Esophagus squamous epithelium (tissue), 5 donors: ENCODE data around the gene TREML4. TPM values are rescaled to one million over a fixed set of nuclear protein-coding genes. Genes with fewer than 3 reads are reported as not detected.

Source experiments
- DNase-seq: peaks from one replicate; lab custom pipeline; 2025; lab: John Stamatoyannopoulos, UW
- H3K27ac ChIP-seq, 4 donors: fragments of 200-600 bp; sonication (generic); one replicate each; pipeline ENCODE4 v1.5.1; 2016 to 2019; ENCODE audit warnings: mild to moderate bottlenecking in 1 of 4
- H3K27me3 ChIP-seq, 4 donors: fragments of 200-600 bp; sonication (generic); 1 replicate in 3 of 4; 2 replicates in 1 of 4; pipeline versions ENCODE4 v1.5.1 to v1.6.0; 2017 to 2021; ENCODE audit warnings: antibody characterized with exemption in 1 of 4
- H3K36me3 ChIP-seq, 3 donors: fragments of 200-600 bp; sonication (generic); one replicate each; pipeline ENCODE4 v1.5.1; 2016 to 2019
- H3K4me1 ChIP-seq, 3 donors: fragments of 200-600 bp; sonication (generic); one replicate each; pipeline ENCODE4 v1.5.1; 2017 to 2019
- H3K4me3 ChIP-seq, 4 donors: fragments of 200-600 bp; sonication (generic); 1 replicate in 3 of 4; 2 replicates in 1 of 4; pipeline ENCODE4 v1.5.1; 2016 to 2019; ENCODE audit warnings: mild to moderate bottlenecking in 2 of 4, moderate library complexity in 1 of 4
- H3K9me3 ChIP-seq, 3 donors: fragments of 200-600 bp; sonication (generic); one replicate each; pipeline ENCODE4 v1.5.1; 2016 to 2019
- POLR2A ChIP-seq, 4 donors: fragments of 450-650 bp; IDR thresholded peaks; one replicate each; pipeline ENCODE4 v1.6.1; 2017; ENCODE audit warnings: antibody characterized with exemption in 4 of 4, mild to moderate bottlenecking in 4 of 4, moderate library complexity in 3 of 4
- WGBS, 2 donors: methylation state at CpG; one replicate each; pipeline ENCODE4 v1.1.5; 2018; 5-methylcytosine and 5-hydroxymethylcytosine counted together
- intact Hi-C: fragments of 100-400 bp; cut with DNase I; formaldehyde crosslinking; loops from one replicate; pipeline ENCODE4 v1.15.0; 2022
- total RNA-seq, 4 donors: library from RNA; depleted of rRNA; stranded (reverse); fragments of >200 nt; gene quantifications; one replicate each; pipeline ENCODE4 v1.1.0, GENCODE V29; 2016
- TF ChIP-seq, protein P1 (sequence below), 6 experiments: fragments of 450-650 bp in 4 of 6; fragments of 200-600 bp in 2 of 6; sonication (generic) in 2 of 6; IDR thresholded peaks; one replicate each; pipeline ENCODE4 v1.5.1; 2016 to 2019; ENCODE audit warnings: antibody characterized with exemption in 6 of 6, mild to moderate bottlenecking in 4 of 6, moderate library complexity in 4 of 6
- donor health status: DM: yes; HTN: yes; CAD: no.

Gene TREML4
- total RNA-seq = not detected

DNA sequence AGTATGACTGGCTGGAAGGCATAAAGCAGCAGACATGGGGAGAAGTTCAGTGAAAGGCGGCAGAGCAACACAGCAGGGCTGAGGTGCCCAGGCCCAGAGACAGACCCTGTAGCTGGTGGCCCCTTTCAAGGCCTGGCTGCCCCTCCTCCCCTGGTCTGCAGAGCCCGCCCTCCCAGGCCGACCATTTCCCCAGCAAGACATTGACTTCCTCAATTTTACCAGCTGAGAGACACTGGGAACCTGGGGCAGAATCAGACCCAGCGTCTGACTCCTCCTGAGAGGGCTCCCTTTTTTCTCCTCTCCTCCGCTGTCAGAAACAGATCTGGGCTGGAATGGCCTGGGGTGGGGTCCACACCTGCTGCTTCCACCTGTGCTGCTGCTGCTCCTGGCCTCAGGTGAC is at the start of gene TREML4:
Gene TREML4 (plus strand): TSS at position 254 of the 400 bp plus-strand sequence. CDS start 79 bp downstream, at position 333.
- Histone ChIP-seq H3K4me1 (no peaks in the 10 kb centered on the region), H3K36me3 (no peaks in the 10 kb centered on the region), H3K9me3 (no peaks in the 10 kb centered on the region), H3K27ac (no peak within 1 kb of the TSS), H3K27me3 (peaks cover 0 to 65% (median 2%) of the 10 kb centered on the region in 4 donors), H3K4me3 (no peak within 1 kb of the TSS)
- WGBS, 2 donors = 80% methylated on average over 1 of the region's 5 CpGs; no CpG with 5 or more reads in 1 of the 2 donors
- DNase-seq = no peak
- no peak for TF ChIP-seq POLR2A (IDR thresholded peaks at IDR 0.05)
- TF ChIP-seq, protein P1, sequence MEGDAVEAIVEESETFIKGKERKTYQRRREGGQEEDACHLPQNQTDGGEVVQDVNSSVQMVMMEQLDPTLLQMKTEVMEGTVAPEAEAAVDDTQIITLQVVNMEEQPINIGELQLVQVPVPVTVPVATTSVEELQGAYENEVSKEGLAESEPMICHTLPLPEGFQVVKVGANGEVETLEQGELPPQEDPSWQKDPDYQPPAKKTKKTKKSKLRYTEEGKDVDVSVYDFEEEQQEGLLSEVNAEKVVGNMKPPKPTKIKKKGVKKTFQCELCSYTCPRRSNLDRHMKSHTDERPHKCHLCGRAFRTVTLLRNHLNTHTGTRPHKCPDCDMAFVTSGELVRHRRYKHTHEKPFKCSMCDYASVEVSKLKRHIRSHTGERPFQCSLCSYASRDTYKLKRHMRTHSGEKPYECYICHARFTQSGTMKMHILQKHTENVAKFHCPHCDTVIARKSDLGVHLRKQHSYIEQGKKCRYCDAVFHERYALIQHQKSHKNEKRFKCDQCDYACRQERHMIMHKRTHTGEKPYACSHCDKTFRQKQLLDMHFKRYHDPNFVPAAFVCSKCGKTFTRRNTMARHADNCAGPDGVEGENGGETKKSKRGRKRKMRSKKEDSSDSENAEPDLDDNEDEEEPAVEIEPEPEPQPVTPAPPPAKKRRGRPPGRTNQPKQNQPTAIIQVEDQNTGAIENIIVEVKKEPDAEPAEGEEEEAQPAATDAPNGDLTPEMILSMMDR (IDR thresholded peaks at IDR 0.05) = no peak
- intact Hi-C loops = no loop called here

DNA sequence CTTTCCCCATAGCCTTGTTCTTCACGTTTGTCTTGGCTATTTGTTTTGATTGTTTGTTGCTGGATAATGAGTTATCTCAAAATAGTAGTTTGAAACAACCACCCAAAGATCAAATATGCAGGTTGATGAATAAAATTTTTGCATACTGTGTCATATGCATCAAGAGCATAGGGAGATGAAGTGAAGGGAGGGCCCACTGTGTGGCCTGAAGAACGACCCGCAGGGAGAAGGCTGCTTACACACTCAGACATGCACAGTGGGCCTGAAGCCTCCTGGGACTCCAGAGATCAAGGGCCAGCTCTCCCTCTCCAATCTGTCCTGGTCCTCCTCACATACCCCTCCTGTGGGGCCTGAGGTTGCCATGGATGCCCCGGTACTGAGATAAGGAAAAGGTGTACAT is 49.0 kb upstream of the TREML4 start:
- H3K36me3 ChIP-seq = no peaks in the 10 kb centered on the region
- DNase-seq = no peak
- no peak for TF ChIP-seq POLR2A (IDR thresholded peaks at IDR 0.05)
- no peaks in the 10 kb centered on the region for H3K9me3 ChIP-seq
- H3K27me3 ChIP-seq = peaks cover 0 to 21% (median 0%) of the 10 kb centered on the region in 4 donors
- 60 to 62% methylated on average over 3 to 4 of the region's 4 CpGs for WGBS, 2 donors
- H3K27ac ChIP-seq = no peak overlapping the region
- intact Hi-C loops = no loop called here
- H3K4me1 ChIP-seq = no peaks in the 10 kb centered on the region
- no peak overlapping the region for H3K4me3 ChIP-seq

DNA sequence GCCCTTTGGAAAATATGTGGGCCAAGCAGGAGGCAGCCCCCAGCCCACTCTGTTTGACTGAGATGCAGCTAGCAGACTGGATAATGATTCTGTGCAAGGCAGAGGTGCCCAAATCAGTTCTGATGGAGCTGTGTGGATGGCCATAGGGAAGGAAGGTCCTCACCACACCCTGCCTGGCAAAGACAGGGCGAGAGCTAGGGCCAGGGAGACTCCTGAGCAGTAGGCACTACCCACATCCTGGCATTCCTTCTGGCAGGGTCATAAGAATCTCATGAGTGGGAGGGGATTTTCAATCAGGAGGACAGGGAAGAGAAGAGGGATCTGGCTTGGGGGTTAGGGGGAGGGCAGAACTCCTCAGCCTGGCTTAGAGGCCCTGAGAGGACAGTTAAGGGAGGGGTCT is 46.6 kb upstream of the TREML4 start:
- H3K4me1 ChIP-seq = no peaks in the 10 kb centered on the region
- WGBS, 2 donors = 80% methylated on average over 1 of the region's 1 CpG; no CpG with 5 or more reads in 1 of the 2 donors
- intact Hi-C loops = no loop called here
- TF ChIP-seq, protein P1 (IDR thresholded peaks at IDR 0.05) = no peak
- no peak for TF ChIP-seq POLR2A (IDR thresholded peaks at IDR 0.05)
- no peaks in the 10 kb centered on the region for H3K9me3 ChIP-seq
- H3K27me3 ChIP-seq = peaks cover 0 to 19% (median 0%) of the 10 kb centered on the region in 4 donors
- H3K27ac ChIP-seq = no peak overlapping the region
- H3K36me3 ChIP-seq = no peaks in the 10 kb centered on the region
- no peak overlapping the region for H3K4me3 ChIP-seq
- DNase-seq = no peak

DNA sequence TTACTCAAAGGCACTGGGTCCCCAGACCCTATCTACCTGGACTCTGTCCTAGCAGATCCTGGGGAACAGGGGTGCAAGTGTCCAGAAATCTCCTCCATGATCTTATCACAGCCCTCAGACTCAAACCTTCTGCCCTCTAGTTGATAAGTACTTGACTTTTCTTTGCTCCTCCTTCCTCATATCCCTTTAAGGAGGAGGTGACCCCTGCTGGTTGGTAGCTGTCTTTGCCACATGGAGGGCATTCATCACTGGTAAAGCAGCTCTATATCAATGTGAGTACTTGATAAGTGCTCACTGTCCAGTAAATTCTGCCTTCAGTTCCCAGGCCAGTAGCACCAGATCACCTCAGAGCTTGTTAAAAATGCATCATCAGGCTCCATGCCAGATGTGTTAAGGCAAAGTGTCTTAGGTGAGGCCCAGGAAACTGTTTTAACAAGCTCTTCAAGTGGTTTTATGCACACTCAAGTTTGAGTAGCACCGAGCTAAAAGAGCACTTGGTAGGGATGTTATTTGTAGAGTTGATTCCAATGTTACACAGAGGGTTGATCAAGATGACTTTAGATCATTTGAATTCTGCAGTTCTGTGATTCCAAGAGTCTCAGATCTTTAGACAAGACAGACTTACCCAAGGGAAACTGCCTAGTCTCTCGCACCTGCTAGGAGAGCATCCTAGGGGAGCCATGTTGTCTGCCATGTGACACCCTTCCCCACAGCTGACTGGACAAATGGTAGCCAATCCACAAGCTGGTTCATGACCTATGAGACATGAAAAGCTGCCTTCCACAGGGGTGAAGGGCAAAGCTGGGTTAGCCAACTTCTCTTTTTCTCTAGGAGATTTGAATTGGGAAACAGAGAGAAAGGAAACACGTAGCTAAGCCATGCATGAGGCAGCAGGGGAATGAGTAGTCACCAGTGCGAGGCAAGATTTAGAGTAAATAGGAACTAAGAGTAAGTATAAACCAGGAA is 45.8 kb upstream of the TREML4 start:
- Histone ChIP-seq H3K4me1 (no peaks in the 10 kb centered on the region), H3K36me3 (no peaks in the 10 kb centered on the region), H3K9me3 (no peaks in the 10 kb centered on the region), H3K4me3 (no peak overlapping the region), H3K27me3 (peaks cover 0 to 19% (median 0%) of the 10 kb centered on the region in 4 donors), H3K27ac (no peak overlapping the region)
- intact Hi-C loops = no loop called here
- no peak for TF ChIP-seq POLR2A (IDR thresholded peaks at IDR 0.05)
- TF ChIP-seq, protein P1 (IDR thresholded peaks at IDR 0.05) = peak in 5 of 6 experiments; percentile 30 to 55 (median 42)
- WGBS, 2 donors = 61 to 67% methylated on average over 4 of the region's 4 CpGs
- no peak for DNase-seq

GRCh38 chr6:41184761-41185160 is 43.4 kb upstream of the TREML4 start:
- no peak overlapping the region for H3K27ac ChIP-seq
- H3K36me3 ChIP-seq = no peaks in the 10 kb centered on the region
- intact Hi-C loops = no loop called here
- H3K27me3 ChIP-seq = peaks cover 0 to 12% (median 0%) of the 10 kb centered on the region in 4 donors
- DNase-seq = no peak
- TF ChIP-seq POLR2A (IDR thresholded peaks at IDR 0.05) = no peak
- TF ChIP-seq, protein P1 (IDR thresholded peaks at IDR 0.05) = no peak
- H3K4me1 ChIP-seq = no peaks in the 10 kb centered on the region
- 81 to 82% methylated on average over 6 to 7 of the region's 7 CpGs for WGBS, 2 donors
- H3K4me3 ChIP-seq = no peak overlapping the region
- peaks cover 0 to 4% (median 4%) of the 10 kb centered on the region in 3 donors for H3K9me3 ChIP-seq
